B cell (primary cell): ENCODE data around the gene KAT2A. TPM values are rescaled to one million over a fixed set of nuclear protein-coding genes. Genes with fewer than 3 reads are reported as not detected.

ENCODE experiments used
- ATAC-seq: fragments of 200-7000 bp; cut with Tn5 transposase; one replicate; pipeline ENCODE4 v1.10.0; 2021; ENCODE audit warnings: low read depth, mild to moderate bottlenecking, moderate number of reproducible peaks, moderate library complexity
- CTCF ChIA-PET: fragments of 350-600 bp; sonication (Branson Sonifier 250); formaldehyde crosslinking; loops from one replicate; lab custom pipeline; 2021; ENCODE audit warnings: antibody characterized with exemption, inconsistent platforms; lab: Charles Lee
- POLR2A ChIA-PET: fragments of 350-600 bp; sonication (Branson Sonifier 250); formaldehyde crosslinking; loops from one replicate; lab custom pipeline; 2021; ENCODE audit warnings: antibody characterized with exemption; lab: Charles Lee
- DNase-seq: peaks from one replicate; pipeline ENCODE4 v3.0.0; 2013
- H2AFZ ChIP-seq: 2 replicates; pipeline ENCODE4 v1.6.1; 2012; ENCODE audit warnings: mild to moderate bottlenecking, low read depth, low read length; ENCODE audit not compliant: insufficient read depth, poor library complexity, severe bottlenecking
- H3K27ac ChIP-seq, 2 donors: 1 replicate in 1 of 2; 2 replicates in 1 of 2; pipeline ENCODE4 v1.5.1; 2012 to 2013; ENCODE audit warnings: low read length in 2 of 2, mild to moderate bottlenecking in 2 of 2, moderate library complexity in 1 of 2
- H3K27me3 ChIP-seq, 4 experiments: fragments of 200-600 bp in 1 of 4; sonication (generic) in 1 of 4; replicated peaks in 1 of 4; 1 replicate in 2 of 4; 2 replicates in 2 of 4; pipeline versions ENCODE4 v1.6.1 to v1.7.0; 2013 to 2016; ENCODE audit warnings: low read length in 3 of 4, mild to moderate bottlenecking in 2 of 4, mixed read lengths in 1 of 4, moderate library complexity in 1 of 4; ENCODE audit not compliant: insufficient read depth in 4 of 4, control insufficient read depth in 3 of 4; ENCODE audit errors: control extremely low read depth in 1 of 4
- H3K36me3 ChIP-seq, 2 experiments: replicated peaks in 1 of 2; 1 replicate in 1 of 2; 2 replicates in 1 of 2; pipeline versions ENCODE4 v1.6.1 to v1.7.1; 2013; ENCODE audit warnings: low read length in 1 of 2; ENCODE audit not compliant: insufficient read depth in 2 of 2, control insufficient read depth in 1 of 2; ENCODE audit errors: control extremely low read depth in 1 of 2, extremely low read depth in 1 of 2
- H3K4me1 ChIP-seq, 2 donors: fragments of 200-600 bp in 1 of 2; sonication (generic) in 1 of 2; 1 replicate in 1 of 2; 2 replicates in 1 of 2; pipeline versions ENCODE4 v1.5.1 to v1.6.1; 2013 to 2017; ENCODE audit warnings: low read length in 2 of 2; ENCODE audit not compliant: control insufficient read depth in 2 of 2, insufficient read depth in 2 of 2
- H3K4me2 ChIP-seq: replicated peaks from 2 replicates; pipeline ENCODE3; 2012; ENCODE audit warnings: mild to moderate bottlenecking, low read depth, low read length; ENCODE audit not compliant: poor library complexity, severe bottlenecking
- H3K4me3 ChIP-seq, 5 experiments: fragments of 200-600 bp in 1 of 5; sonication (generic) in 1 of 5; 1 replicate in 3 of 5; 2 replicates in 2 of 5; pipeline versions ENCODE4 v1.5.1 to v1.7.0; 2011 to 2016; ENCODE audit warnings: low read length in 4 of 5, mild to moderate bottlenecking in 4 of 5, low read depth in 2 of 5, control low read depth in 1 of 5, moderate library complexity in 1 of 5; ENCODE audit not compliant: insufficient read depth in 1 of 5; ENCODE audit errors: control extremely low read depth in 1 of 5, extremely low read depth in 1 of 5
- H3K79me2 ChIP-seq: fragments of 200-600 bp; sonication (generic); one replicate; pipeline ENCODE4 v1.6.0; 2016; ENCODE audit warnings: low read length; ENCODE audit not compliant: control insufficient read depth, insufficient read depth
- H3K9ac ChIP-seq: fragments of 200-600 bp; sonication (generic); 2 replicates; pipeline ENCODE4 v1.6.1; 2017; ENCODE audit warnings: mild to moderate bottlenecking, low read length, moderate library complexity
- H3K9me3 ChIP-seq, 3 donors: one replicate each; pipeline versions ENCODE4 v1.6.1 to v1.7.1; 2013; ENCODE audit warnings: low read length in 2 of 3; ENCODE audit not compliant: control insufficient read depth in 2 of 3, insufficient read depth in 1 of 3; ENCODE audit errors: control extremely low read depth in 1 of 3
- H4K20me1 ChIP-seq: 2 replicates; pipeline ENCODE4 v1.6.0; 2012; ENCODE audit warnings: mild to moderate bottlenecking, low read length; ENCODE audit not compliant: insufficient read depth, control insufficient read depth, poor library complexity, severe bottlenecking
- H3K27ac Mint-ChIP-seq: one replicate; pipeline ENCODE4 v1.8.0; 2021; ENCODE audit warnings: mixed read lengths
- H3K27me3 Mint-ChIP-seq: one replicate; pipeline ENCODE4 v1.8.0; 2021; ENCODE audit warnings: mixed read lengths
- H3K4me1 Mint-ChIP-seq: one replicate; pipeline ENCODE4 v1.8.0; 2021; ENCODE audit warnings: mixed read lengths
- H3K4me3 Mint-ChIP-seq: one replicate; pipeline ENCODE4 v1.8.0; 2021; ENCODE audit warnings: mixed read lengths
- H3K9me3 Mint-ChIP-seq: one replicate; pipeline ENCODE4 v1.8.0; 2022; ENCODE audit warnings: mixed read lengths; ENCODE audit not compliant: insufficient read depth
- EZH2 ChIP-seq: IDR thresholded peaks from 2 replicates; pipeline ENCODE4 v1.6.1; 2012; ENCODE audit warnings: borderline replicate concordance, low read depth, mild to moderate bottlenecking, moderate library complexity, low read length; ENCODE audit not compliant: insufficient read depth, poor library complexity, severe bottlenecking
- WGBS: methylation state at CpG from one replicate; pipeline ENCODE4 v1.1.5; 2013; ENCODE audit warnings: missing lambda C conversion rate; ENCODE audit not compliant: insufficient coverage; 5-methylcytosine and 5-hydroxymethylcytosine counted together
- intact Hi-C: fragments of 100-400 bp; cut with micrococcal nuclease; formaldehyde crosslinking; loops from one replicate; pipeline ENCODE4 v1.10.0; 2022
- polyA plus RNA-seq: library from polyadenylated mRNA; depleted of rRNA; stranded (reverse); fragments of >200 nt; gene quantifications from 2 replicates; pipeline ENCODE4 v1.2.3, GENCODE V29; 2012
- total RNA-seq, 2 donors: library from RNA; stranded (reverse); fragments of 120-200 nt in 1 of 2; gene quantifications; 1 replicate in 1 of 2; 2 replicates in 1 of 2; pipeline versions ENCODE4 v1.2.3 to v1.2.4, GENCODE V29; 2013 to 2022
- TF ChIP-seq, protein P1 (sequence below): fragments of 200-600 bp; IDR thresholded peaks from one replicate; pipeline ENCODE4 v1.8.0; 2022; ENCODE audit warnings: antibody characterized with exemption, mild to moderate bottlenecking

KAT2A gene
- total and polyA plus RNA-seq, 2 donors (not counting 1 experiment from before 2014, with no cell fraction given), result 66.3 to 155 TPM

DNA sequence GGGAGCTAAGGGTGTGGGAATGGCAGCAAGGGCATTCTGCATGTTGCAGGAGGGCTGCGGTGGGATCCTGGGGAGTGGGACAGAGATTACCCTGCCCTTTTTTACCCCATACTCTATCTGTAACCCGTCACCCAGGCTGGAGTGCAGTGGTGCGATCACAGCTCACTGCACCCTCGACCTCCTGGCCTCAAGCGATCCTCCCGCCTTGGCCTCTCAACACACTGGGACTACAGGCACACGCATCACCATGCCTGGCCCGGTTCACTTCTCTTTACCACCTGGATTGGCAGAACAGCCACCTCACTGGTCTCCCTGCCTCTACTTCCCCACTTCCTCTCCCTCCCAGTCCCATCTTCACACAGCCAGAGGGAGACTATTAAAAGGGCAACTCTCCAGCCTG is 32.4 kb downstream of the KAT2A start:
- intact Hi-C loops, result no loop called here
- no peaks in the 10 kb centered on the region for H3K79me2 ChIP-seq
- H3K4me1 Mint-ChIP-seq, result no peaks in the 10 kb centered on the region
- no peak overlapping the region for H3K4me2 ChIP-seq
- H2AFZ ChIP-seq, result no peak overlapping the region
- no peak for TF ChIP-seq EZH2
- TF ChIP-seq, protein P1, sequence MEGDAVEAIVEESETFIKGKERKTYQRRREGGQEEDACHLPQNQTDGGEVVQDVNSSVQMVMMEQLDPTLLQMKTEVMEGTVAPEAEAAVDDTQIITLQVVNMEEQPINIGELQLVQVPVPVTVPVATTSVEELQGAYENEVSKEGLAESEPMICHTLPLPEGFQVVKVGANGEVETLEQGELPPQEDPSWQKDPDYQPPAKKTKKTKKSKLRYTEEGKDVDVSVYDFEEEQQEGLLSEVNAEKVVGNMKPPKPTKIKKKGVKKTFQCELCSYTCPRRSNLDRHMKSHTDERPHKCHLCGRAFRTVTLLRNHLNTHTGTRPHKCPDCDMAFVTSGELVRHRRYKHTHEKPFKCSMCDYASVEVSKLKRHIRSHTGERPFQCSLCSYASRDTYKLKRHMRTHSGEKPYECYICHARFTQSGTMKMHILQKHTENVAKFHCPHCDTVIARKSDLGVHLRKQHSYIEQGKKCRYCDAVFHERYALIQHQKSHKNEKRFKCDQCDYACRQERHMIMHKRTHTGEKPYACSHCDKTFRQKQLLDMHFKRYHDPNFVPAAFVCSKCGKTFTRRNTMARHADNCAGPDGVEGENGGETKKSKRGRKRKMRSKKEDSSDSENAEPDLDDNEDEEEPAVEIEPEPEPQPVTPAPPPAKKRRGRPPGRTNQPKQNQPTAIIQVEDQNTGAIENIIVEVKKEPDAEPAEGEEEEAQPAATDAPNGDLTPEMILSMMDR, result no peak
- H3K27ac Mint-ChIP-seq, result no peak overlapping the region
- no peak for ATAC-seq
- H3K9ac ChIP-seq, result no peak overlapping the region
- ChIA-PET POLR2A (no interaction called here), CTCF (interaction anchor here (1.0 to 1.6 kb wide), 2 partner anchors 21 to 125 kb away, joined by 4 to 6 read pairs; no protein-coding TSS in a partner anchor)
- H3K27ac ChIP-seq, result no peak overlapping the region
- H4K20me1 ChIP-seq, result no peaks in the 10 kb centered on the region
- H3K36me3 ChIP-seq, result no peaks in the 10 kb centered on the region
- no peaks in the 10 kb centered on the region for H3K4me1 ChIP-seq
- H3K27me3 ChIP-seq, result peaks cover 0 to 2% (median 0%) of the 10 kb centered on the region in 4 experiments
- no peak overlapping the region for H3K4me3 ChIP-seq
- 85% methylated on average over 5 of the region's 8 CpGs for WGBS
- H3K27me3 Mint-ChIP-seq, result peaks cover 17% of the 10 kb centered on the region
- H3K4me3 Mint-ChIP-seq, result no peak overlapping the region
- no peaks in the 10 kb centered on the region for H3K9me3 Mint-ChIP-seq
- H3K9me3 ChIP-seq, result no peaks in the 10 kb centered on the region
- DNase-seq, result no peak

DNA sequence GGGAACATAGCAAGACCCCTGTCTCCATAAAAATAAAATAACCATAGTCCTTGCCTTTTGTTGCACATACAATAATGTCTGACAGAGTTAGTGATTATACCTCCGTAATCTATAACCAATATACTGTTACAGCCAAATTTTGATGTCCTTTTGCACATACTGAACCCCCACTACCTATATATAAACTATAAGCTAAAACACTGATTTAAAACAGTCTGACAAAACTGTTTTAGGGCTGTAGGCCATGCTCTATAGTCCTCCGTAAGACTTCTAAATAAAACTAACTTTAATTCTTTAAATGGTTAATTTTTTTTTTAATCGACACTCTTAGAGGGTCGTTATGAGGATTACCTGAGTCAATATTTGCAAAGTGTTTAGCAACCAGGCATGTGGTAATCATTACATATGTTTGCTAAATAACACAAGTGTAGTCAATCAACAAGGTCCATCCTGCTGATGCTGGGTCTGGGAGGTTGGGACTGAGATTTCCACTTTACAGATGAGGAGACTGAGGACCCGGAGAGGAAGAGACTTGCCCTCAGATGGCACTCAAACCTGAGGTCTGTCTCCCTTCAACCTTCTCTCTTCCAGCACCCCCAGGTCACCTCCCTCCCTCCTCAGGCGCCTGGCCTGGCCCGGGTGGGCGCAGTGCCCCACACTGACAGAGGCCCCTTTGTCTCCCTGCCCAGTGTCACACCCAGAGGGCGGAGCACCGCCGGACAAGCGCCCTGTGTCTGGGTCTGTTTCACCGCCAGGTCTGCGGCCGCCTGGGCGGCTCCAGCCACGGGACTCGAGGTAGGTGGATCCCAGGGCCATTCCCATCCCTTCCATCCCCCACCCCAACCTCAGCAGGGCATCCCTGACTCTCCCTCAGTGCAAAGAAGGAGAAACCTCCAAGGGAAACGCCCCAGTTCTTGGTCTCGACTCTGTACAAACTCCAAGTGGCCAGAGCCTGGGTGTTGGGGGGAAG is 33.1 kb downstream of the KAT2A start:
- Histone ChIP-seq H3K4me2 (no peak overlapping the region), H3K9ac (no peak overlapping the region), H4K20me1 (no peaks in the 10 kb centered on the region), H3K9me3 (no peaks in the 10 kb centered on the region), H3K4me3 (no peak overlapping the region), H3K4me1 (no peaks in the 10 kb centered on the region), H2AFZ (no peak overlapping the region), H3K79me2 (no peaks in the 10 kb centered on the region), H3K27me3 (peaks cover 0 to 2% (median 0%) of the 10 kb centered on the region in 4 experiments), H3K27ac (no peak overlapping the region), H3K36me3 (no peaks in the 10 kb centered on the region)
- WGBS, result over 99% methylated on average over 13 of the region's 20 CpGs
- ChIA-PET CTCF (interaction anchor here (0.9 to 1.6 kb wide), 2 partner anchors 13 to 20 kb away, joined by 3 to 4 read pairs; no protein-coding TSS in a partner anchor), POLR2A (no interaction called here)
- H3K4me3 Mint-ChIP-seq, result no peak overlapping the region
- peaks cover 17% of the 10 kb centered on the region for H3K27me3 Mint-ChIP-seq
- no peak for TF ChIP-seq EZH2
- TF ChIP-seq, protein P1, result no peak
- H3K27ac Mint-ChIP-seq, result no peak overlapping the region
- H3K9me3 Mint-ChIP-seq, result no peaks in the 10 kb centered on the region
- intact Hi-C loops, result no loop called here
- DNase-seq, result no peak
- no peaks in the 10 kb centered on the region for H3K4me1 Mint-ChIP-seq
- ATAC-seq, result no peak
